B cell (primary cell): ENCODE measurements around the gene PTGER3. TPM values are rescaled to one million over a fixed set of nuclear protein-coding genes. Genes with fewer than 3 reads are reported as not detected.
A peak's percentile ranks its signal among the peaks of the same experiment; 100 is the strongest.

Experiments
- ATAC-seq: fragments of 200-7000 bp; cut with Tn5 transposase; one replicate; pipeline ENCODE4 v1.10.0; 2021; ENCODE audit warnings: low read depth, mild to moderate bottlenecking, moderate number of reproducible peaks, moderate library complexity
- CTCF ChIA-PET: fragments of 350-600 bp; sonication (Branson Sonifier 250); formaldehyde crosslinking; loops from one replicate; lab custom pipeline; 2021; ENCODE audit warnings: antibody characterized with exemption, inconsistent platforms; lab: Charles Lee
- POLR2A ChIA-PET: fragments of 350-600 bp; sonication (Branson Sonifier 250); formaldehyde crosslinking; loops from one replicate; lab custom pipeline; 2021; ENCODE audit warnings: antibody characterized with exemption; lab: Charles Lee
- DNase-seq: peaks from one replicate; pipeline ENCODE4 v3.0.0; 2013
- H2AFZ ChIP-seq: 2 replicates; pipeline ENCODE4 v1.6.1; 2012; ENCODE audit warnings: mild to moderate bottlenecking, low read depth, low read length; ENCODE audit not compliant: insufficient read depth, poor library complexity, severe bottlenecking
- H3K27ac ChIP-seq, 2 donors: 1 replicate in 1 of 2; 2 replicates in 1 of 2; pipeline ENCODE4 v1.5.1; 2012 to 2013; ENCODE audit warnings: low read length in 2 of 2, mild to moderate bottlenecking in 2 of 2, moderate library complexity in 1 of 2
- H3K27me3 ChIP-seq, 4 experiments: fragments of 200-600 bp in 1 of 4; sonication (generic) in 1 of 4; replicated peaks in 1 of 4; 1 replicate in 2 of 4; 2 replicates in 2 of 4; pipeline versions ENCODE4 v1.6.1 to v1.7.0; 2013 to 2016; ENCODE audit warnings: low read length in 3 of 4, mild to moderate bottlenecking in 2 of 4, mixed read lengths in 1 of 4, moderate library complexity in 1 of 4; ENCODE audit not compliant: insufficient read depth in 4 of 4, control insufficient read depth in 3 of 4; ENCODE audit errors: control extremely low read depth in 1 of 4
- H3K36me3 ChIP-seq, 2 experiments: replicated peaks in 1 of 2; 1 replicate in 1 of 2; 2 replicates in 1 of 2; pipeline versions ENCODE4 v1.6.1 to v1.7.1; 2013; ENCODE audit warnings: low read length in 1 of 2; ENCODE audit not compliant: insufficient read depth in 2 of 2, control insufficient read depth in 1 of 2; ENCODE audit errors: control extremely low read depth in 1 of 2, extremely low read depth in 1 of 2
- H3K4me1 ChIP-seq, 2 donors: fragments of 200-600 bp in 1 of 2; sonication (generic) in 1 of 2; 1 replicate in 1 of 2; 2 replicates in 1 of 2; pipeline versions ENCODE4 v1.5.1 to v1.6.1; 2013 to 2017; ENCODE audit warnings: low read length in 2 of 2; ENCODE audit not compliant: control insufficient read depth in 2 of 2, insufficient read depth in 2 of 2
- H3K4me2 ChIP-seq: replicated peaks from 2 replicates; pipeline ENCODE3; 2012; ENCODE audit warnings: mild to moderate bottlenecking, low read depth, low read length; ENCODE audit not compliant: poor library complexity, severe bottlenecking
- H3K4me3 ChIP-seq, 5 experiments: fragments of 200-600 bp in 1 of 5; sonication (generic) in 1 of 5; 1 replicate in 3 of 5; 2 replicates in 2 of 5; pipeline versions ENCODE4 v1.5.1 to v1.7.0; 2011 to 2016; ENCODE audit warnings: low read length in 4 of 5, mild to moderate bottlenecking in 4 of 5, low read depth in 2 of 5, control low read depth in 1 of 5, moderate library complexity in 1 of 5; ENCODE audit not compliant: insufficient read depth in 1 of 5; ENCODE audit errors: control extremely low read depth in 1 of 5, extremely low read depth in 1 of 5
- H3K79me2 ChIP-seq: fragments of 200-600 bp; sonication (generic); one replicate; pipeline ENCODE4 v1.6.0; 2016; ENCODE audit warnings: low read length; ENCODE audit not compliant: control insufficient read depth, insufficient read depth
- H3K9ac ChIP-seq: fragments of 200-600 bp; sonication (generic); 2 replicates; pipeline ENCODE4 v1.6.1; 2017; ENCODE audit warnings: mild to moderate bottlenecking, low read length, moderate library complexity
- H3K9me3 ChIP-seq, 3 donors: one replicate each; pipeline versions ENCODE4 v1.6.1 to v1.7.1; 2013; ENCODE audit warnings: low read length in 2 of 3; ENCODE audit not compliant: control insufficient read depth in 2 of 3, insufficient read depth in 1 of 3; ENCODE audit errors: control extremely low read depth in 1 of 3
- H4K20me1 ChIP-seq: 2 replicates; pipeline ENCODE4 v1.6.0; 2012; ENCODE audit warnings: mild to moderate bottlenecking, low read length; ENCODE audit not compliant: insufficient read depth, control insufficient read depth, poor library complexity, severe bottlenecking
- H3K27ac Mint-ChIP-seq: one replicate; pipeline ENCODE4 v1.8.0; 2021; ENCODE audit warnings: mixed read lengths
- H3K27me3 Mint-ChIP-seq: one replicate; pipeline ENCODE4 v1.8.0; 2021; ENCODE audit warnings: mixed read lengths
- H3K4me1 Mint-ChIP-seq: one replicate; pipeline ENCODE4 v1.8.0; 2021; ENCODE audit warnings: mixed read lengths
- H3K4me3 Mint-ChIP-seq: one replicate; pipeline ENCODE4 v1.8.0; 2021; ENCODE audit warnings: mixed read lengths
- H3K9me3 Mint-ChIP-seq: one replicate; pipeline ENCODE4 v1.8.0; 2022; ENCODE audit warnings: mixed read lengths; ENCODE audit not compliant: insufficient read depth
- CTCF ChIP-seq: fragments of 200-600 bp; IDR thresholded peaks from one replicate; pipeline ENCODE4 v1.8.0; 2022; ENCODE audit warnings: antibody characterized with exemption, mild to moderate bottlenecking
- EZH2 ChIP-seq: IDR thresholded peaks from 2 replicates; pipeline ENCODE4 v1.6.1; 2012; ENCODE audit warnings: borderline replicate concordance, low read depth, mild to moderate bottlenecking, moderate library complexity, low read length; ENCODE audit not compliant: insufficient read depth, poor library complexity, severe bottlenecking
- WGBS: methylation state at CpG from one replicate; pipeline ENCODE4 v1.1.5; 2013; ENCODE audit warnings: missing lambda C conversion rate; ENCODE audit not compliant: insufficient coverage; 5-methylcytosine and 5-hydroxymethylcytosine counted together
- intact Hi-C: fragments of 100-400 bp; cut with micrococcal nuclease; formaldehyde crosslinking; loops from one replicate; pipeline ENCODE4 v1.10.0; 2022
- polyA plus RNA-seq: library from polyadenylated mRNA; depleted of rRNA; stranded (reverse); fragments of >200 nt; gene quantifications from 2 replicates; pipeline ENCODE4 v1.2.3, GENCODE V29; 2012
- total RNA-seq, 2 donors: library from RNA; stranded (reverse); fragments of 120-200 nt in 1 of 2; gene quantifications; 1 replicate in 1 of 2; 2 replicates in 1 of 2; pipeline versions ENCODE4 v1.2.3 to v1.2.4, GENCODE V29; 2013 to 2022

Gene PTGER3
- total and polyA plus RNA-seq, 2 donors (not counting 1 experiment from before 2014, with no cell fraction given) = 0.27 TPM; not detected in 1

- Mint-ChIP-seq H3K27me3 (peaks cover 6% of the 10 kb centered on the region), H3K4me1 (no peaks in the 10 kb centered on the region), H3K9me3 (peaks cover 3% of the 10 kb centered on the region), H3K27ac (no peak overlapping the region), H3K4me3 (no peak overlapping the region)
- Histone ChIP-seq H2AFZ (no peak overlapping the region), H3K4me3 (no peak overlapping the region), H3K36me3 (no peaks in the 10 kb centered on the region), H4K20me1 (no peaks in the 10 kb centered on the region), H3K9ac (no peak overlapping the region), H3K27me3 (no peaks in the 10 kb centered on the region), H3K27ac (no peak overlapping the region), H3K79me2 (no peaks in the 10 kb centered on the region), H3K4me1 (no peaks in the 10 kb centered on the region), H3K4me2 (no peak overlapping the region), H3K9me3 (no peaks in the 10 kb centered on the region)
- ChIA-PET CTCF (interaction anchor here (0.9 kb wide), 1 partner anchor 41 kb away, joined by 4 read pairs; no protein-coding TSS in a partner anchor), POLR2A (no interaction called here)
- ATAC-seq (no peak), DNase-seq (no peak)
- intact Hi-C loops = no loop called here
- TF ChIP-seq CTCF = peak; percentile 66
- no peak for TF ChIP-seq EZH2
- no CpG with 5 or more reads among the region's 2 CpGs for WGBS
These were observed 81.5 kb downstream of the PTGER3 start for GRCh38 chr1:70966018-70966638.

- Mint-ChIP-seq H3K4me1 (no peaks in the 10 kb centered on the region), H3K27me3 (peaks cover 3% of the 10 kb centered on the region), H3K27ac (no peak overlapping the region), H3K4me3 (no peak overlapping the region), H3K9me3 (peaks cover 3% of the 10 kb centered on the region)
- WGBS = 94% methylated on average over 6 of the region's 6 CpGs
- Histone ChIP-seq H3K4me1 (no peaks in the 10 kb centered on the region), H3K79me2 (no peaks in the 10 kb centered on the region), H4K20me1 (no peaks in the 10 kb centered on the region), H3K4me2 (no peak overlapping the region), H3K36me3 (no peaks in the 10 kb centered on the region), H3K9ac (no peak overlapping the region), H3K9me3 (no peaks in the 10 kb centered on the region), H3K4me3 (no peak overlapping the region), H2AFZ (no peak overlapping the region), H3K27me3 (no peaks in the 10 kb centered on the region), H3K27ac (no peak overlapping the region)
- DNase-seq (no peak), ATAC-seq (no peak)
- intact Hi-C loops = no loop called here
- POLR2A ChIA-PET = no interaction called here
- CTCF ChIA-PET = no interaction called here
- TF ChIP-seq EZH2 = no peak
- TF ChIP-seq CTCF = no peak
These were observed 84.2 kb downstream of the PTGER3 start for GRCh38 chr1:70963374-70963773.
